ENCODE results near the gene CLDN9. TPM values are rescaled to one million over a fixed set of nuclear protein-coding genes. Genes with fewer than 3 reads are reported as not detected.
A peak's percentile ranks its signal among the peaks of the same experiment; 100 is the strongest.

CLDN9 gene
- total and polyA plus RNA-seq, 9 of the 15 experiments (the other 6 are each of a cell fraction or from before 2014, with no cell fraction given): 0.12 to 0.44 (median 0.22) TPM; not detected in 4

GRCh38 chr16:3007957-3008689 is 4.6 kb upstream of the CLDN9 start (continued):
- no peak for TF ChIP-seq THAP12 (CRISPR knock-in tag; IDR thresholded peaks at IDR 0.05)
- TF ChIP-seq, protein P1, sequence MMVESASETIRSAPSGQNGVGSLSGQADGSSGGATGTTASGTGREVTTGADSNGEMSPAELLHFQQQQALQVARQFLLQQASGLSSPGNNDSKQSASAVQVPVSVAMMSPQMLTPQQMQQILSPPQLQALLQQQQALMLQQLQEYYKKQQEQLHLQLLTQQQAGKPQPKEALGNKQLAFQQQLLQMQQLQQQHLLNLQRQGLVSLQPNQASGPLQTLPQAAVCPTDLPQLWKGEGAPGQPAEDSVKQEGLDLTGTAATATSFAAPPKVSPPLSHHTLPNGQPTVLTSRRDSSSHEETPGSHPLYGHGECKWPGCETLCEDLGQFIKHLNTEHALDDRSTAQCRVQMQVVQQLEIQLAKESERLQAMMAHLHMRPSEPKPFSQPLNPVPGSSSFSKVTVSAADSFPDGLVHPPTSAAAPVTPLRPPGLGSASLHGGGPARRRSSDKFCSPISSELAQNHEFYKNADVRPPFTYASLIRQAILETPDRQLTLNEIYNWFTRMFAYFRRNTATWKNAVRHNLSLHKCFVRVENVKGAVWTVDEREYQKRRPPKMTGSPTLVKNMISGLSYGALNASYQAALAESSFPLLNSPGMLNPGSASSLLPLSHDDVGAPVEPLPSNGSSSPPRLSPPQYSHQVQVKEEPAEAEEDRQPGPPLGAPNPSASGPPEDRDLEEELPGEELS (CRISPR knock-in tag; IDR thresholded peaks at IDR 0.05; ENCODE audit: borderline replicate concordance): no peak
- no peak for TF ChIP-seq ZNF224 (CRISPR knock-in tag; IDR thresholded peaks at IDR 0.05)
- no peak for TF ChIP-seq CC2D1A (IDR thresholded peaks at IDR 0.05)
- TF ChIP-seq SNIP1 (IDR thresholded peaks at IDR 0.05; ENCODE audit: low read depth): no peak
- TF ChIP-seq CEBPB (tag; IDR thresholded peaks at IDR 0.05): no peak
- TF ChIP-seq ZBTB17 (CRISPR knock-in tag; IDR thresholded peaks at IDR 0.05): no peak
- peak; percentile 17; the same call in 1 of the 2 replicates for TF ChIP-seq JUND (IDR thresholded peaks at IDR 0.05; ENCODE audit: borderline replicate concordance, low read depth, low read length)
- no peak; the same call in 1 of the 3 replicates for TF ChIP-seq JUND (tag; IDR thresholded peaks at IDR 0.05; ENCODE audit: borderline replicate concordance, low read depth, low read length)
- TF ChIP-seq ZNF75A (CRISPR knock-in tag; IDR thresholded peaks at IDR 0.05): no peak
- no peak for TF ChIP-seq HDAC8 (tag; IDR thresholded peaks at IDR 0.05)
- TF ChIP-seq SMARCB1 (IDR thresholded peaks at IDR 0.05; ENCODE audit: insufficient read length, low read depth): no peak
- TF ChIP-seq FOS (IDR thresholded peaks at IDR 0.05; ENCODE audit: extremely low read depth, insufficient read length): no peak
- TF ChIP-seq ZNF699 (CRISPR knock-in tag; IDR thresholded peaks at IDR 0.05; ENCODE audit: insufficient replicate concordance): no peak
- TF ChIP-seq KAT8 (IDR thresholded peaks at IDR 0.05; ENCODE audit: low read depth): no peak
- TF ChIP-seq ZNF24 (IDR thresholded peaks at IDR 0.05): peak; percentile 43; the same call in 1 of the 2 replicates
- no peak for TF ChIP-seq U2AF1 (optimal IDR thresholded peaks at IDR 0.05; ENCODE audit: low read depth, low read length)
- no peak for TF ChIP-seq HNRNPK (IDR thresholded peaks at IDR 0.05; ENCODE audit: low read depth, low read length, poor library complexity, severe bottlenecking)
- TF ChIP-seq ZNF589 (CRISPR knock-in tag; IDR thresholded peaks at IDR 0.05; ENCODE audit: low read depth): no peak
- TF ChIP-seq ZNF282 (CRISPR knock-in tag; IDR thresholded peaks at IDR 0.05): no peak
- no peak for TF ChIP-seq ZNF3 (CRISPR knock-in tag; IDR thresholded peaks at IDR 0.05)
- peak; percentile 49; the same call in 1 of the 2 replicates for TF ChIP-seq SMARCC2 (IDR thresholded peaks at IDR 0.05; ENCODE audit: low read depth)
- TF ChIP-seq ELK3 (CRISPR knock-in tag; IDR thresholded peaks at IDR 0.05): no peak
- TF ChIP-seq ZC3H8 (IDR thresholded peaks at IDR 0.05): no peak
- TF ChIP-seq RBM39 (optimal IDR thresholded peaks at IDR 0.05; ENCODE audit: low read depth, low read length): peak; percentile 46
- TF ChIP-seq KLF1 (tag; IDR thresholded peaks at IDR 0.05): no peak
